C4-2B (cell line): ENCODE measurements around the gene SOCS2.

Experiments used
- CTCF ChIP-seq: fragments of 450-650 bp; conservative IDR thresholded peaks from 2 replicates; pipeline ENCODE4 v1.5.1; 2017; ENCODE audit warnings: mild to moderate bottlenecking
- ZFX ChIP-seq: fragments of 450-650 bp; IDR thresholded peaks from 2 replicates; pipeline ENCODE4 v1.6.1; 2017

DNA sequence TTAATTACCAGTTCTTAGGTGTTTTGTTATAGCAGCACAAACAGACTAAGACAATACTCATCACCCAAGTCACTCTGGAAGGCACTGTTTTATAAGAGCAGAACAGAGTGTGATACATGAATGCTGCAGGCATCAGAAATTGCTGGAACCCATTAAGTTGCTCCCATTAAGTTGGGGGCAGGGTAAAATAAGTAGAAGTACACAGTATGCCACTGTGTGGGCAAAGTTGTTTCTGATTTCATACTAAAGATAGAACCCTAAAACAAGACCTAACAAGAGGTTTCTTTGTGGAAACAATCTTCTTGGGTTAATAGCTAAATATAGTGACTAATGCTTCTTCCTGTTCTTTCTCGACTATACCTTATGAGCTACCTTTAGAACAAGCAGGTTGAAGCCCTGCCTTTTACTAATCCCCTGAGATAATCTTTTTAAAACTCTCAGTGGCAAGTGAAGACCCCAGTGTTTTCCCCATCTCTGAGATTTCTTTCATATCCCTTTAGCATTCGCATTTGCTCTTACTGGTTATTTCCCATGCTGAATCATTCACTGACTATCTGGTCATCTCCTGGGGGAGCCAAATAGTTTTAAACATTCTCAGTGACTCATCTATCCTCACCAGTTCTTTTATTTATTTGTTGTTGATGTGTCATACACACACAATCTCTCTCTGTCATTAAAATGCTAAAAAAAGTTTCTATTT is 52.3 kb downstream of the SOCS2 start:
- TF ChIP-seq CTCF (no peak), ZFX (no peak)
